NT2/D1 (cell line): ENCODE data around the gene CEP78.

Experiments
- DNase-seq: peaks from one replicate; pipeline ENCODE4 v3.0.0-alpha.2; 2011; ENCODE audit warnings: low read depth, low spot score
- H3K27me3 ChIP-seq: 2 replicates; pipeline ENCODE4 v1.6.0; 2011; ENCODE audit warnings: mild to moderate bottlenecking; ENCODE audit not compliant: insufficient read length, insufficient read depth
- H3K36me3 ChIP-seq: 2 replicates; pipeline ENCODE4 v1.6.1; 2011; ENCODE audit warnings: mild to moderate bottlenecking, low read length, mixed read lengths; ENCODE audit not compliant: insufficient read depth, insufficient read length
- H3K4me1 ChIP-seq: 2 replicates; pipeline ENCODE4 v1.5.1; 2011; ENCODE audit not compliant: insufficient read depth, insufficient read length
- H3K4me3 ChIP-seq: 2 replicates; pipeline ENCODE4 v1.5.1; 2011; ENCODE audit warnings: low read depth; ENCODE audit not compliant: insufficient read length
- H3K9ac ChIP-seq: 2 replicates; pipeline ENCODE4 v1.6.0; 2011; ENCODE audit warnings: low read depth; ENCODE audit not compliant: insufficient read length
- H3K9me3 ChIP-seq: 2 replicates; pipeline ENCODE4 v1.5.1; 2011; ENCODE audit warnings: mild to moderate bottlenecking, low read length; ENCODE audit not compliant: insufficient read depth
- SUZ12 ChIP-seq: IDR thresholded peaks from 2 replicates; pipeline ENCODE4 v1.6.1; 2011; ENCODE audit not compliant: insufficient read length, insufficient read depth; ENCODE audit errors: extremely low read depth
- YY1 ChIP-seq: IDR thresholded peaks from 2 replicates; pipeline ENCODE4 v1.6.1; 2011; ENCODE audit not compliant: insufficient read length, insufficient read depth
- ZNF274 ChIP-seq: IDR thresholded peaks from 2 replicates; pipeline ENCODE4 v1.6.1; 2011; ENCODE audit warnings: mild to moderate bottlenecking, low read depth, low read length

The CEP78 gene

DNA sequence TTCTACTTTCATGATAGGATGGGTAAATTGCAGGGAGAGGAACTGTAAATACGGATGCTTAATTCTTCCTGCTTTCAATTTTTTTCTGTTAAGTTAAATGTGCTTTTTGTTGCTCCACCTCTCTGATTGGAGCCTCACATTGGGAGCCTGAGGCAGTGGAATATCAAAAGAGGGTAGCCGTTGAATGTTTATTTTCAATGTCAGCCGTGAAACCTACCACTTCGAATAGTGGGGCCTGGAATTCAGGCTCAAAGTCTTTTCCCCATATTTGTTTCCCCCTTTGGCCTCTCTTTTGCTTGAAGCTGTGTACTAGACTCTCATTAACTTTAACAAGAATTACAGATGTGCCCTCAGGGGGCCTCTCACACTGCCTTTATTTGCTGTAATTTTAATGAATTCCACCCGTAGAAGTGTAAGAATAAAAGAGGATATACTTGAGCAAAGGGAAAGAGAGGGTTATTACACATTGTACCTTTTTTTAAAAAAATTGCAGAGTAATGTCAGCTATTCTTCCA lies 90.0 kb downstream of the CEP78 start:
- Histone ChIP-seq H3K36me3 (peaks cover 71% of the 10 kb centered on the region), H3K9me3 (peaks cover 9% of the 10 kb centered on the region), H3K4me1 (peaks cover 2% of the 10 kb centered on the region), H3K27me3 (no peaks in the 10 kb centered on the region), H3K4me3 (no peak overlapping the region), H3K9ac (no peak overlapping the region)
- TF ChIP-seq ZNF274 (no peak), YY1 (no peak), SUZ12 (no peak)
- no peak for DNase-seq

GRCh38 chr9:78326564-78326963 lies 90.7 kb downstream of the CEP78 start:
- H3K27me3 ChIP-seq = no peaks in the 10 kb centered on the region
- H3K9ac ChIP-seq = no peak overlapping the region
- no peak for DNase-seq
- TF ChIP-seq ZNF274 = no peak
- TF ChIP-seq SUZ12 = no peak
- TF ChIP-seq YY1 = no peak
- H3K4me1 ChIP-seq = peaks cover 2% of the 10 kb centered on the region
- H3K36me3 ChIP-seq = peaks cover 70% of the 10 kb centered on the region
- H3K4me3 ChIP-seq = no peak overlapping the region
- H3K9me3 ChIP-seq = peaks cover 9% of the 10 kb centered on the region
